GM12801 (cell line): ENCODE results near the gene DTHD1.

Experiments used
- TF ChIP-seq, protein P1 (sequence below): IDR thresholded peaks from one replicate; pipeline ENCODE4 v1.5.1; 2011; ENCODE audit warnings: control low read depth; ENCODE audit not compliant: insufficient read length; ENCODE audit errors: extremely low read depth

The DTHD1 gene

DNA sequence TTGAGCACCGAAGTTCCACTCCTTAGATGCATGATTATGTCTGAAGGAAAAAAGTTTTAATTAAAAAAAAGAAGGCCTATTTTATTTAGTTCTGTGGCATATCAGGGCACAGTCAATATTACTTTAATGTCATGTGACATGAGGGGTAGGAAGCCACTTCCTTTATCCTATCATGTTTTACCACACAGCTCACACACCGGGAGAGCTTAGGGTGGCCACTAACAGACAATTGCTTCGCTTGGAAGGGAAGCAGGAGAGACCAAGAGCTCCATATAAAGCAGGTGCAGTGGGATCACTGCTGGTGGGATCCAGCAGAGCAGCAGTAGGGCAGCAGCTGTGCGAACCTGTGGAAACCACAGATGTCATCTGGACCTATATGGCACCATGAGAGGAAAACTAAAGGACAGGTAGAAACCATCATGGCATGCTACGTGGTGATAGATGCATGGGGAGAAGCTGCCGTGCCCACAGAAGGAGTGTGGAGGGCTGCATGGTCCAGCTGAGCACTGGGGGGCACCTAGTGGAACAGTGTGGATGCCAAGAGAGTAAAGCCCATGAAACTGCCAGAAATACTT, 52.0 kb downstream of the DTHD1 start:
- TF ChIP-seq, protein P1, sequence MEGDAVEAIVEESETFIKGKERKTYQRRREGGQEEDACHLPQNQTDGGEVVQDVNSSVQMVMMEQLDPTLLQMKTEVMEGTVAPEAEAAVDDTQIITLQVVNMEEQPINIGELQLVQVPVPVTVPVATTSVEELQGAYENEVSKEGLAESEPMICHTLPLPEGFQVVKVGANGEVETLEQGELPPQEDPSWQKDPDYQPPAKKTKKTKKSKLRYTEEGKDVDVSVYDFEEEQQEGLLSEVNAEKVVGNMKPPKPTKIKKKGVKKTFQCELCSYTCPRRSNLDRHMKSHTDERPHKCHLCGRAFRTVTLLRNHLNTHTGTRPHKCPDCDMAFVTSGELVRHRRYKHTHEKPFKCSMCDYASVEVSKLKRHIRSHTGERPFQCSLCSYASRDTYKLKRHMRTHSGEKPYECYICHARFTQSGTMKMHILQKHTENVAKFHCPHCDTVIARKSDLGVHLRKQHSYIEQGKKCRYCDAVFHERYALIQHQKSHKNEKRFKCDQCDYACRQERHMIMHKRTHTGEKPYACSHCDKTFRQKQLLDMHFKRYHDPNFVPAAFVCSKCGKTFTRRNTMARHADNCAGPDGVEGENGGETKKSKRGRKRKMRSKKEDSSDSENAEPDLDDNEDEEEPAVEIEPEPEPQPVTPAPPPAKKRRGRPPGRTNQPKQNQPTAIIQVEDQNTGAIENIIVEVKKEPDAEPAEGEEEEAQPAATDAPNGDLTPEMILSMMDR, result no peak

GRCh38 chr4:36337665-36338185, 56.3 kb downstream of the DTHD1 start:
- TF ChIP-seq, protein P1, result no peak

DNA sequence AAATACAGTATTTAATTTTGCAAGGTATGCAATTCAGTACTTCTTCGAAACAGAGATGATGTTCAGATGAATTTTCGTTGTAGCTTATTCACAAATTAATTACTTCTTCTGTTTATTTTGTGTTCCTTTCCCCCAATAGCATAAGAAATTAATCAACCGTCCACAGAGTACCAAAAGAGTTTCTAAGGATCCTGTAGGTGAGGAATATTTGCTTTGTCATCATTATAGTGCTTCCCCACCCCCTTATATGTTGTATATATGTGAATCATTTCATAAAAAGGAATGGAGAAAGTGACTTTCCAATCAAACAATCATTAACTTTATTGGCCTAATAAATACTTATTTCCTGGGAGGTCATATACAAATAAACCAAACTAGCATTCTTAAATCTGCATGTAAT, 57.6 kb downstream of the DTHD1 start:
- TF ChIP-seq, protein P1, result no peak

- TF ChIP-seq, protein P1, result no peak
Measured at GRCh38 chr4:36341936-36342335, 60.5 kb downstream of the DTHD1 start.

DNA sequence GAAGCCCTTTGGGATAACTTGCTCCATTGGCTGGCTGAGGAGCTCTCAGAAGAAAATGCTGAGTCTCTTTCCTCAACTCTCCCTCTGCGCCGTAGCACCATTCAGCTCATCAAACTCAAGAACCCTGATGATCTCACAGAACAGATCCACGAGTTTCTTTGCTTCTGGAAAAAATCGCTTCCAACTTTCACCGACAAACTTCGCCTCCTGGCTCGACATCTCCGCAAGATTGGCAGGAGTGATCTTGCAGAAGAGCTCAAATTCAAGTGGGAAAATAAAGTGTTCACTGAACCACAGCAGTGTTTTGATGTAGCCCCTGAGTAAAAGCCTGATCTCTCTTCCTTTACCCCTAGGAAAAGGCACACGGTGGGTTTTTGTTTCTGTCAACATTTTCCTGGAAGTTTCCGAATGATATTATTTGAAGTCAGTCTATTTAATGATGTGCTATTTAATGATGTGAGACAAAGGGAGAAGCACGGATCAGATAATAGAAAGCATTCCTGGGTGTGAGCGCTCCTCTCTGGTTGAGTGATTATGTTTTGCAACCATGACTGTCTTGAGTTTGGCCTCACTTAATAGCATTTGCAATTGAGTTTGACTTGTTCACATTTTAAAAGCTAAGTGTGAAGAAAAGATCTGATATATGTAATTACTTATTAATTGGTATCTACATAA, 62.2 kb downstream of the DTHD1 start:
- TF ChIP-seq, protein P1, result no peak

- TF ChIP-seq, protein P1, result no peak
Measured at GRCh38 chr4:36348403-36348938, 67.1 kb downstream of the DTHD1 start.

DNA sequence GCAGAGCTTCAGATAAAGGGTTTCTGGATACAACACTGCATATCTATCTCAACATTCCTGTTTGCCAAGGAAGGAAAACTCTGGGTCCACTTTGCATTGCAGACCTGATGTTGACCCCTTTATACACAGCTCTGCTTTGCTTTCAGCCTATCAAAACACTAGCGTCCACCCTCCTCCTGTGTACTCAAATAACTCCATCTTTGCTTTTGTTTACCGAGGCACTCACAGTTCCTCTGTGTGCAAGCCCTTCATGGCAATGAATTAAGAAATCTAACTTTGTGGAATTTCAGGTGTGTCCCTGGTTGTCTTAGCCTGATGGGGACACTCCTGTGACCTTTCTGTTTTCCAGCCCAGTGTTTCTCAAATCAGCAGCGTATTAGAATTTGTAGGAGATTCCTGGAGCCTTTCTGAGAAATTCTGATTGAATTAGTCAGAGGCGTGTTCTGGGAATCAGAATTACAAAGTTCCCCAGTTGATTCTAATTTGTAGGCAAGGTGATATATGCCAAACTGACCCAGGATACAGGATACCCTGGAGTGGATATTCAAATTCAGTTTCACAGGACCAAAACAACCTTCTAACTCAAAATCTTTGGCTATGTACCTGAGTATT, 68.6 kb downstream of the DTHD1 start:
- TF ChIP-seq, protein P1, result no peak
